Upper lobe of left lung (tissue), 6 donors: ENCODE results near the gene EFCAB5. TPM values are rescaled to one million over a fixed set of nuclear protein-coding genes. Genes with fewer than 3 reads are reported as not detected.
"Not testable (repeated sequence)": the region's sequence is repeated elsewhere in the genome, so short reads cannot be mapped to it uniquely, and the experiment has no call there.

ENCODE experiments used
- ATAC-seq, 2 donors: fragments of 200-7000 bp; cut with Tn5 transposase; one replicate each; pipeline ENCODE4 v1.9.1; 2022; ENCODE audit warnings: mild to moderate bottlenecking in 2 of 2, moderate library complexity in 2 of 2; ENCODE audit not compliant: low FRiP score in 2 of 2
- DNase-seq, 2 donors: peaks; one replicate each; pipeline ENCODE4 v3.0.0-alpha.2; 2019 to 2020
- H3K27ac ChIP-seq, 4 donors: fragments of 200-600 bp; sonication (generic); one replicate each; pipeline ENCODE4 v1.5.1; 2016 to 2019
- H3K27me3 ChIP-seq, 4 donors: fragments of 200-600 bp; sonication (generic); one replicate each; pipeline ENCODE4 v1.5.1; 2017 to 2019
- H3K36me3 ChIP-seq, 4 donors: fragments of 200-600 bp; sonication (generic); one replicate each; pipeline ENCODE4 v1.5.1; 2016 to 2019
- H3K4me1 ChIP-seq, 4 donors: fragments of 200-600 bp; sonication (generic); one replicate each; pipeline ENCODE4 v1.5.1; 2018 to 2019
- H3K4me3 ChIP-seq, 4 donors: fragments of 200-600 bp; sonication (generic); one replicate each; pipeline ENCODE4 v1.5.1; 2017 to 2019; ENCODE audit warnings: mild to moderate bottlenecking in 2 of 4, moderate library complexity in 1 of 4
- H3K9me3 ChIP-seq, 4 donors: fragments of 200-600 bp; sonication (generic); one replicate each; pipeline ENCODE4 v1.5.1; 2018 to 2019
- CTCF ChIP-seq, 6 experiments: fragments of 450-650 bp in 4 of 6; fragments of 200-600 bp in 2 of 6; sonication (generic) in 2 of 6; IDR thresholded peaks; one replicate each; pipeline ENCODE4 v1.5.1; 2016 to 2019; ENCODE audit warnings: antibody characterized with exemption in 6 of 6
- EP300 ChIP-seq, 4 donors: sonication (generic); formaldehyde crosslinking; IDR thresholded peaks; one replicate each; pipeline ENCODE4 v1.5.1; 2017; ENCODE audit warnings: antibody characterized with exemption in 4 of 4, control low read depth in 2 of 4
- POLR2A ChIP-seq, 4 donors: fragments of 450-650 bp; IDR thresholded peaks; one replicate each; pipeline ENCODE4 v1.5.1; 2016 to 2017; ENCODE audit warnings: antibody characterized with exemption in 4 of 4, mild to moderate bottlenecking in 2 of 4
- POLR2AphosphoS5 ChIP-seq, 2 donors: sonication (generic); formaldehyde crosslinking; IDR thresholded peaks; one replicate each; pipeline ENCODE4 v1.5.1; 2017; ENCODE audit warnings: antibody characterized with exemption in 2 of 2
- WGBS, 2 donors: methylation state at CpG; one replicate each; pipeline ENCODE4 v1.1.5; 2017 to 2018; 5-methylcytosine and 5-hydroxymethylcytosine counted together
- total RNA-seq, 6 donors: library from RNA; depleted of rRNA in 4 of 6; stranded (reverse); fragments of >200 nt in 4 of 6; gene quantifications; one replicate each; pipeline versions ENCODE4 v1.1.0 to v1.2.1, GENCODE V29; 2016 to 2021
- donor health status: DM: no; HTN: no; CAD: no; lungs with moderate emphysema.
- donor health status: DM: no; HTN: yes; CAD: no; lungs with severe emphysema.

The EFCAB5 gene
- total RNA-seq, 6 donors from 2014 or later: 0.22 to 7.3 (median 1.0) TPM

GRCh38 chr17:30132615-30133014 is 191.2 kb downstream of the EFCAB5 start:
- ATAC-seq (no peak), DNase-seq (no peak)
- WGBS, 2 donors: 78 to 87% methylated on average over 3 of the region's 3 CpGs
- H3K4me1 ChIP-seq: peaks cover 0 to 6% (median 0%) of the 10 kb centered on the region in 4 donors
- no peak overlapping the region for H3K27ac ChIP-seq
- H3K36me3 ChIP-seq: peaks cover 0 to 41% (median 12%) of the 10 kb centered on the region in 4 donors
- no peaks in the 10 kb centered on the region for H3K9me3 ChIP-seq
- no peaks in the 10 kb centered on the region for H3K27me3 ChIP-seq
- TF ChIP-seq POLR2AphosphoS5 (IDR thresholded peaks at IDR 0.05): no peak
- TF ChIP-seq POLR2A (IDR thresholded peaks at IDR 0.05): no peak
- TF ChIP-seq EP300 (IDR thresholded peaks at IDR 0.05): no peak
- no peak for TF ChIP-seq CTCF (IDR thresholded peaks at IDR 0.05)
- H3K4me3 ChIP-seq: no peak overlapping the region

GRCh38 chr17:30133197-30133596 is 191.8 kb downstream of the EFCAB5 start:
- H3K36me3 ChIP-seq: peaks cover 0 to 35% (median 10%) of the 10 kb centered on the region in 4 donors
- ATAC-seq (no peak), DNase-seq (no peak)
- peaks cover 0 to 6% (median 0%) of the 10 kb centered on the region in 4 donors for H3K4me1 ChIP-seq
- TF ChIP-seq CTCF (IDR thresholded peaks at IDR 0.05) (no peak), POLR2AphosphoS5 (IDR thresholded peaks at IDR 0.05) (no peak), POLR2A (IDR thresholded peaks at IDR 0.05) (no peak), EP300 (IDR thresholded peaks at IDR 0.05) (no peak)
- no peaks in the 10 kb centered on the region for H3K27me3 ChIP-seq
- WGBS, 2 donors: 93 to 94% methylated on average over 3 of the region's 3 CpGs
- no peak overlapping the region for H3K4me3 ChIP-seq
- no peak overlapping the region for H3K27ac ChIP-seq
- H3K9me3 ChIP-seq: no peaks in the 10 kb centered on the region

GRCh38 chr17:30134551-30134950 is 193.1 kb downstream of the EFCAB5 start:
- ATAC-seq (no peak), DNase-seq (no peak)
- H3K9me3 ChIP-seq: no peaks in the 10 kb centered on the region
- no peaks in the 10 kb centered on the region for H3K27me3 ChIP-seq
- no peak overlapping the region for H3K4me3 ChIP-seq
- H3K27ac ChIP-seq: no peak overlapping the region
- no peak for TF ChIP-seq POLR2AphosphoS5 (IDR thresholded peaks at IDR 0.05)
- TF ChIP-seq POLR2A (IDR thresholded peaks at IDR 0.05): no peak
- no peak for TF ChIP-seq CTCF (IDR thresholded peaks at IDR 0.05)
- no peak for TF ChIP-seq EP300 (IDR thresholded peaks at IDR 0.05)
- H3K36me3 ChIP-seq: peaks cover 0 to 25% (median 10%) of the 10 kb centered on the region in 4 donors
- H3K4me1 ChIP-seq: peaks cover 0 to 6% (median 0%) of the 10 kb centered on the region in 4 donors

GRCh38 chr17:30137158-30137557 is 195.7 kb downstream of the EFCAB5 start:
- ATAC-seq: no peak
- TF ChIP-seq POLR2AphosphoS5 (IDR thresholded peaks at IDR 0.05) (no peak), EP300 (IDR thresholded peaks at IDR 0.05) (no peak), POLR2A (IDR thresholded peaks at IDR 0.05) (no peak), CTCF (IDR thresholded peaks at IDR 0.05) (no peak)
- Histone ChIP-seq H3K4me1 (peaks cover 0 to 6% (median 0%) of the 10 kb centered on the region in 4 donors), H3K4me3 (no peak overlapping the region), H3K27me3 (no peaks in the 10 kb centered on the region), H3K9me3 (no peaks in the 10 kb centered on the region), H3K27ac (no peak overlapping the region), H3K36me3 (peaks cover 0 to 17% (median 9%) of the 10 kb centered on the region in 4 donors)
- WGBS, 2 donors: 88 to 95% methylated on average over 3 of the region's 3 CpGs
- no peak for DNase-seq

GRCh38 chr17:30147860-30148259 is 206.4 kb downstream of the EFCAB5 start:
- H3K4me1 ChIP-seq, H3K27me3 ChIP-seq, H3K36me3 ChIP-seq, DNase-seq, H3K9me3 ChIP-seq, H3K27ac ChIP-seq, H3K4me3 ChIP-seq, ATAC-seq: not testable (repeated sequence)
- 90 to 95% methylated on average over 6 of the region's 6 CpGs for WGBS, 2 donors
